ENCODE measurements around the gene SLC8B1.

GRCh38 chr12:113328368-113328889 is 6.5 kb downstream of the SLC8B1 start:
- TF ChIP-seq CTCF (IDR thresholded peaks at IDR 0.05; ENCODE audit: low read depth, low read length) (no peak), EZH2phosphoT487 (IDR thresholded peaks at IDR 0.05; ENCODE audit: low read depth) (no peak)
